SK-N-SH (cell line): Measurements from ENCODE around the gene IFITM1. TPM values are rescaled to one million over a fixed set of nuclear protein-coding genes. Genes with fewer than 3 reads are reported as not detected.

ENCODE experiments used
- CTCF ChIA-PET: fragments of 300-600, 350-600 bp; formaldehyde crosslinking; extraction: SDS; loops from one replicate; lab custom pipeline; 2021; lab: Yijun Ruan, JAX
- POLR2A ChIA-PET: fragments of 350-600 bp; sonication (Branson Sonifier 250); formaldehyde crosslinking; extraction: SDS; loops from one replicate; lab custom pipeline; 2020; ENCODE audit warnings: antibody characterized with exemption, inconsistent platforms; lab: Yijun Ruan, JAX
- DNase-seq: peaks from one replicate; pipeline ENCODE4 v3.0.0; 2012
- H2AFZ ChIP-seq: fragments of 200-600 bp; sonication (generic); 2 replicates; pipeline ENCODE4 v1.8.1; 2016; ENCODE audit warnings: antibody characterized with exemption, mild to moderate bottlenecking, low read depth
- H3F3A ChIP-seq: fragments of 200-600 bp; sonication (generic); replicated peaks from 2 replicates; pipeline ENCODE3; 2016; ENCODE audit warnings: antibody characterized with exemption, mild to moderate bottlenecking; ENCODE audit not compliant: insufficient read depth
- H3K27ac ChIP-seq, 2 experiments: fragments of 200-500 bp in 1 of 2; fragments of 200-600 bp in 1 of 2; sonication (Bioruptor generic) in 1 of 2; sonication (generic), shearing (Covaris generic) in 1 of 2; 2 replicates each; pipeline versions ENCODE4 v1.5.1 to v1.6.1; 2014 to 2016; ENCODE audit warnings: low read depth in 2 of 2, inconsistent platforms in 1 of 2, low read length in 1 of 2, mild to moderate bottlenecking in 1 of 2, mixed read lengths in 1 of 2
- H3K27me3 ChIP-seq: fragments of 200-600 bp; sonication (generic), shearing (Covaris generic); 2 replicates; pipeline ENCODE4 v1.6.1; 2016; ENCODE audit warnings: mixed run types; ENCODE audit not compliant: insufficient read depth
- H3K36me3 ChIP-seq, 2 experiments: fragments of 200-500 bp in 1 of 2; fragments of 200-600 bp in 1 of 2; sonication (Bioruptor generic) in 1 of 2; sonication (generic) in 1 of 2; replicated peaks in 1 of 2; 2 replicates each; pipeline versions ENCODE3 to v1.5.1; 2014 to 2016; ENCODE audit warnings: low read length in 1 of 2, mild to moderate bottlenecking in 1 of 2; ENCODE audit not compliant: insufficient read depth in 2 of 2, control insufficient read depth in 1 of 2
- H3K4me1 ChIP-seq, 2 experiments: fragments of 200-500 bp in 1 of 2; fragments of 200-600 bp in 1 of 2; sonication (Bioruptor generic) in 1 of 2; sonication (generic), shearing (Covaris generic) in 1 of 2; 2 replicates each; pipeline versions ENCODE4 v1.5.1 to v1.6.1; 2014 to 2016; ENCODE audit warnings: low read depth in 1 of 2, low read length in 1 of 2, mixed run types in 1 of 2; ENCODE audit not compliant: insufficient read depth in 2 of 2, control insufficient read depth in 1 of 2
- H3K4me2 ChIP-seq: fragments of 200-600 bp; sonication (generic), shearing (Covaris generic); 2 replicates; pipeline ENCODE4 v1.6.1; 2017; ENCODE audit warnings: mixed run types
- H3K4me3 ChIP-seq, 2 experiments: fragments of 200-500 bp in 1 of 2; fragments of 200-600 bp in 1 of 2; sonication (Bioruptor generic) in 1 of 2; sonication (generic), shearing (Covaris generic) in 1 of 2; 2 replicates each; pipeline versions ENCODE4 v1.5.1 to v1.8.1; 2014 to 2016; ENCODE audit warnings: low read depth in 2 of 2, inconsistent platforms in 1 of 2, low read length in 1 of 2, mild to moderate bottlenecking in 1 of 2, mixed read lengths in 1 of 2, moderate library complexity in 1 of 2
- H3K79me2 ChIP-seq: fragments of 200-600 bp; sonication (generic); 2 replicates; pipeline ENCODE4 v1.8.1; 2017; ENCODE audit warnings: mild to moderate bottlenecking; ENCODE audit not compliant: insufficient read depth
- H3K9ac ChIP-seq: fragments of 200-600 bp; sonication (generic); 2 replicates; pipeline ENCODE4 v1.6.1; 2017; ENCODE audit warnings: mixed run types
- H3K9me2 ChIP-seq: fragments of 200-600 bp; sonication (generic); 2 replicates; pipeline ENCODE4 v1.6.1; 2017; ENCODE audit warnings: mixed run types
- H3K9me3 ChIP-seq: fragments of 200-600 bp; sonication (generic); 2 replicates; pipeline ENCODE4 v1.6.1; 2017; ENCODE audit warnings: mixed run types, mild to moderate bottlenecking, moderate library complexity
- H4K20me1 ChIP-seq: fragments of 200-600 bp; sonication (generic); 2 replicates; pipeline ENCODE4 v1.6.1; 2017; ENCODE audit warnings: mild to moderate bottlenecking, mixed run types; ENCODE audit not compliant: insufficient read depth
- EP300 ChIP-seq, 2 experiments: IDR thresholded peaks; 2 replicates each; pipeline versions ENCODE4 v1.4.0 to v1.6.1; 2012; ENCODE audit warnings: borderline replicate concordance in 1 of 2, low read depth in 1 of 2, low read length in 1 of 2
- FOXJ3 ChIP-seq: sonication (generic); formaldehyde crosslinking; IDR thresholded peaks from 2 replicates; pipeline ENCODE4 v1.5.1; 2020; ENCODE audit warnings: mild to moderate bottlenecking, missing genetic modification reagents
- GABPA ChIP-seq: IDR thresholded peaks from 2 replicates; pipeline ENCODE4 v1.4.0; 2012; ENCODE audit warnings: low read depth, mild to moderate bottlenecking
- JUND ChIP-seq: IDR thresholded peaks from 2 replicates; pipeline ENCODE4 v1.4.0; 2012
- NRF1 ChIP-seq: IDR thresholded peaks from 2 replicates; pipeline ENCODE4 v1.6.1; 2012; ENCODE audit warnings: low read depth, mild to moderate bottlenecking, low read length
- PBX3 ChIP-seq: IDR thresholded peaks from 2 replicates; pipeline ENCODE4; 2012
- RCOR1 ChIP-seq: fragments of 150-350 bp; IDR thresholded peaks from 2 replicates; pipeline ENCODE4 v1.6.1; 2017; ENCODE audit warnings: antibody characterized with exemption, low read length
- REST ChIP-seq: IDR thresholded peaks from 2 replicates; pipeline ENCODE4 v1.6.1; 2012; ENCODE audit warnings: mild to moderate bottlenecking, low read depth, low read length, moderate library complexity
- RFX5 ChIP-seq: IDR thresholded peaks from 2 replicates; pipeline ENCODE4 v1.6.1; 2012; ENCODE audit warnings: mild to moderate bottlenecking, improper control_type of control experiment, low read length
- SIN3A ChIP-seq: IDR thresholded peaks from 2 replicates; pipeline ENCODE4 v1.6.1; 2012; ENCODE audit warnings: low read depth, mild to moderate bottlenecking, low read length, moderate library complexity, borderline replicate concordance
- TEAD4 ChIP-seq: IDR thresholded peaks from 2 replicates; pipeline ENCODE4 v1.4.0; 2012; ENCODE audit warnings: mild to moderate bottlenecking, borderline replicate concordance; ENCODE audit not compliant: insufficient read depth
- USF2 ChIP-seq: fragments of 150-350 bp; IDR thresholded peaks from 2 replicates; pipeline ENCODE4 v1.6.1; 2017; ENCODE audit warnings: antibody characterized with exemption, low read length, low read depth, borderline replicate concordance
- YY1 ChIP-seq: IDR thresholded peaks from 2 replicates; pipeline ENCODE4 v1.4.0; 2012; ENCODE audit warnings: low read depth, mild to moderate bottlenecking
- ZBTB33 ChIP-seq: IDR thresholded peaks from 2 replicates; pipeline ENCODE4 v1.4.0; 2012; ENCODE audit warnings: low read depth, borderline replicate concordance
- WGBS: methylation state at CpG from one replicate; pipeline ENCODE4 v1.1.6; 2017; ENCODE audit warnings: low lambda C conversion rate; 5-methylcytosine and 5-hydroxymethylcytosine counted together
- polyA plus RNA-seq, 3 experiments: library from polyadenylated mRNA; depleted of rRNA; stranded (reverse); fragments of >200 nt; gene quantifications; 2 replicates each; pipeline ENCODE4 v1.2.3, GENCODE V29; 2012

Gene IFITM1
- polyA plus RNA-seq, 1 of the 3 experiments (the other 2 are of a cell fraction), result 19.4 TPM

GRCh38 chr11:293852-294661, 19.8 kb upstream of the IFITM1 start:
- ChIA-PET CTCF (no interaction called here), POLR2A (no interaction called here)
- no peak for DNase-seq
- 95% methylated on average over 10 of the region's 27 CpGs for WGBS
- H4K20me1 ChIP-seq, result no peaks in the 10 kb centered on the region
- no peaks in the 10 kb centered on the region for H3F3A ChIP-seq
- H3K79me2 ChIP-seq, result no peaks in the 10 kb centered on the region
- no peaks in the 10 kb centered on the region for H3K9me3 ChIP-seq
- no peaks in the 10 kb centered on the region for H3K9me2 ChIP-seq
- TF ChIP-seq SIN3A (no peak), EP300 (IDR thresholded peaks at IDR 0.05; ENCODE audit: borderline replicate concordance in 1 of 2, low read depth in 1 of 2, low read length in 1 of 2) (no peak), FOXJ3 (CRISPR knock-in tag) (no peak), JUND (no peak), RFX5 (no peak), USF2 (no peak), GABPA (no peak), ZBTB33 (no peak), YY1 (no peak), REST (no peak), RCOR1 (no peak), TEAD4 (no peak), NRF1 (no peak), PBX3 (no peak)
- no peak overlapping the region for H3K27ac ChIP-seq
- H3K4me3 ChIP-seq, result no peak overlapping the region
- H2AFZ ChIP-seq, result no peak overlapping the region
- H3K4me2 ChIP-seq, result no peak overlapping the region
- H3K9ac ChIP-seq, result no peak overlapping the region
- H3K4me1 ChIP-seq, result peaks cover 0 to 3% of the 10 kb centered on the region in 2 experiments; a peak in 1 of 4 replicates
- H3K36me3 ChIP-seq, result no peaks in the 10 kb centered on the region
- H3K27me3 ChIP-seq, result no peaks in the 10 kb centered on the region
